Measurements from ENCODE around the gene FAM187B.

Gene FAM187B

DNA sequence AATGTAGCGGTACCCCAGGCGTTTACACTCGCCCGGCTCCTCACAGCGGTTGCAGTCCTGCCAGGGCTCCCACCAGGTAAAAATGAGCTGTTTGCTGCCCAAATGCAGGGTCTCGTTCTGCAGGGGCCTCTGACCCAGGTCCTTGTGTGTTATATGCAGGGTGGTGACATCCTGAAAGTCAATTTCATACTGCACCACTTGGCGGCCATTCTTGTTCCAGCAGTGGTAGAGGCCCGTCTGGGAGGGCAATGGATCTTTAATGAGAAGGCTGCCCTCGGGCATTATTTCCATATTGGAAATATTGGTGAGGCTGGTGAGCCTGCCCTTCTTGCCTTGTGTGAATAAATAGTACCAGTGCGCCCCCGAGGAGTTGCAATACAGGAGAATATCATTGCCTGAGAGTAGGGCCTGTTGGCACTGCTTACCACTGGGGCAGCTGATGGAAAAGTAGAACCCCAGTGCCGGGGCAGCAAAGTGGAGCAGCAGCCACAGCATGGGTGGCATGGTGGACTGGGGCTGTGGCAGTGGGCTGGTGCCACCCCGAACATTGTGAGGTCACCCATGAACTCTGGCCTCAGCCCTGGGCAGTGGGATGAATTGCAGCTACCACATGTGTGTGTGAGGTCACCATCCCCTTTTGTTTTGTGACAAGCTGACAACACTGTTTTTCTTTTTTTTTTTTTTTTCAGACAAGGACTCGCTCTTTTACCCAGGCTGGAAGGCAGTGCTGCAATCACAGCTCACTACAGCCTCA lies at the start of gene FAM187B:
TSS of gene FAM187B (minus strand) at position 563 of the 754 bp plus-strand sequence. CDS start at position 504, 59 bp downstream.
- Mint-ChIP-seq H3K4me3 (no peak within 1 kb of the TSS), H3K36me3 (no peaks in the 10 kb centered on the region), H3K4me1 (peaks cover 20% of the 10 kb centered on the region), H3K9me3 (no peaks in the 10 kb centered on the region), H3K27me3 (no peaks in the 10 kb centered on the region), H3K27ac (no peak within 1 kb of the TSS)
- no peak for ATAC-seq

DNA sequence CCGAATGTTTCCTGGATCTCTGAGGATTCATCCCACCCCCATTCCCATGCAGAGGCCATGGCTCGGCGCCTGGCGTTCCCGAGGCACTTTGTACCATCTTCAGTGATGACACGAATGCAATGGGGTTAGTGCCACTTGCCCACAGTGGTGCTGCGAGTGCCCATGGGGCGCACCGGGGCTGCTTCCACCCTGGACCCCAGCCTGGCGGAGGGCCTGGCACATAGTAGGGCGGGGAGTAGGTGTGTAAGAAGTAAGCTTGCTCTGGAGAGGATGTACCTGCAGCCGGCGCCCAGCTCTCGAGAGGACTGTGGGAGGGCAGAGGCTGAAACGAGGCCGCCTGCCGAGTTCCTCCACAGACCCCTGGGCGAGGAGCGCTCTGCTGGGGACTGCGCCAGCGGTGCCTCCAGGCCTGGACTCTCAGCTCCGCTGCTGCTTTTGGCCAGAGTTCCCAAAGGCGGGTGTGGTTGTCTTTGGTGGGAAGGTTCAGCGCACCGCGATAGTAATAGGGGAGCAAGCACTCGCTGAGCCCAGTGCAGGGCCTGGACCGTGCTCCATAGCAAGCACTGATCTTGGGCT lies 48.3 kb upstream of the FAM187B start:
- H3K27me3 Mint-ChIP-seq = no peaks in the 10 kb centered on the region
- H3K4me3 Mint-ChIP-seq = no peak overlapping the region
- H3K27ac Mint-ChIP-seq = peak overlapping the region; percentile 45
- ATAC-seq = no peak
- peaks cover 64% of the 10 kb centered on the region for H3K36me3 Mint-ChIP-seq
- H3K4me1 Mint-ChIP-seq = peaks cover 61% of the 10 kb centered on the region
- H3K9me3 Mint-ChIP-seq = no peaks in the 10 kb centered on the region

DNA sequence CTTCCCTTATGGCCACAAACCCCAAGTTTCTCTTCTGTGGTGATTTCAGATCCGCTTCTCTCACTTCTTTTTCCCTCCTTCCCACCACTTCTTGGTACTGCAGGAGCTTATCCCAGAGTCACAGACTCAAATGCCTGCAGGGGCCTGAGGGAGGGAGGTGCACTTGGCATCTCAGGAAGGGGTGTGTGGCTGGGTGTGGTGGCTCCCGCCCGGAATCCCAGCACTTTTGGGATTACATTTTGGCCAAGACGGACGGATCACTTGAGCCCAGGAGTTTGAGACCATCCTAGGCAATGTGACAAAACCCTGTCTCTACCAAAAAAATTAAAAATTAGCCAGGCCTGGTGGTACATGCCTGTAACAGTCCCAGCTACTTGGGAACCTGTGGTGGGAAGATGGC lies 45.8 kb upstream of the FAM187B start:
- H3K27ac Mint-ChIP-seq = peak overlapping the region; percentile 75
- ATAC-seq = no peak

DNA sequence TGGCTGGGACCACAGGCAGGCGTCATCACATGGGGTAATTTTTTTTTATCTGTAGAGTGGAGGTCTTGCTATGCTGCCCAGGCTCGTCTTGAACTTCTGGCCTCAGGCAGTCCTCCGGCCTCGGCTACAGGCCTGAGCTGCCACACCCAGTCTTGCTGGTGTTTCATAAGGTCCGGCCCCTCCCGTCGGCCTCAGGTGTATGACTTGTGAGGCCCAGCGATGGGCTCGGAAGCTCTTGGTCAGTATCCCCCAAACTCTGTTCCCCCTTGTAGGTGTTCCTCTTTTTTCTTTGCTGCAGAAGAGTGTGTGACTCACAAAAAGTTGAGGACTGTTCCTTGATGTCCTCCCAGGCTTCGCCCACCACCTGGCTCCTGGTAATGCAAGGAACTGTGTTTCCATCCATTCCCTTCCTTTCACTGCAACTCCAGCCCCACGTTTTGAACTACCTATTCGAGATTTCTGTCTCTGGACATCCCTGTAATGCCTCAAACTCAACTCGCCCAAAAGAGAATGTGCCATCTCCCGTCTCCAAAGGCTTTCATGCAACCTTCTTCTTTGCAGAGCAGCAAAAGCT lies 45.2 kb upstream of the FAM187B start:
- no peak for ATAC-seq
- Mint-ChIP-seq H3K4me1 (peaks cover 52% of the 10 kb centered on the region), H3K36me3 (peaks cover 68% of the 10 kb centered on the region), H3K27ac (peak overlapping the region; percentile 75), H3K4me3 (no peak overlapping the region), H3K27me3 (no peaks in the 10 kb centered on the region), H3K9me3 (no peaks in the 10 kb centered on the region)

More for the DNA sequence above, 45.8 kb upstream of the FAM187B start:
- Mint-ChIP-seq H3K4me3 (no peak overlapping the region), H3K27me3 (no peaks in the 10 kb centered on the region), H3K36me3 (peaks cover 74% of the 10 kb centered on the region), H3K4me1 (peaks cover 55% of the 10 kb centered on the region), H3K9me3 (no peaks in the 10 kb centered on the region)

DNA sequence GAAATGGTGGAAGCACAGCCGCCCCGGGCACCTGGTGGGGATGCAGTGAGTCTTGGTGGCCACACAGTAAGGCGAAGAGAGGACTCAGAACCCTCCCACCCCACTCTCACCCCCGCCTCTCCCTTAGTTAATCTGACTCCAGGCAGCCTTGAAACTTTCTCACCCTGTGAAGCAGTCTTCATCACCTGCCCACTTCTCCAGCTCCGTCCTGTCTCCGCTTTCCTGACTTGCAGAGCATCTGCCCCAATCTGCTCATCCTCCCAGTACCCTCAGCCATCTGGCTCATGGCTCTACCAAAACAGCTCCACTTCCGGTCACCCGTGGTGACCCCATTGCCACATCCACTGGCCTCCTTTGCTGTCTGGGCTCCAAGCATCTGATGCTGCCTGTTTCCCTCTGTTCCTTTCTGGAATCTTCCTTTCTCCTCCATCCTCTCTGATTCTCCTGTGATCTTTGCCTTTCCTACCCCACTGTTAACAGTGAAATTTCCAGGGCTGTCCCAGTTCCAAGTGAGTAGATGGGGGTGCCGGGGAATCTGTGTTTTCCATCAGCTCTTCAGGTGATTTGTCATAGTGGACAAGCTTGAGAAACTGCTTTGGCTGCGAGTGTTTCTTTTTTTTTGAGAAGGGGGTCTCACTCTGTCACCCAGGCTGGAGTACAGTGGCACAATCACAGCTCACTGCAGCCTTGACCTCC lies 44.6 kb upstream of the FAM187B start:
- Mint-ChIP-seq H3K27ac (peak overlapping the region; percentile 75), H3K27me3 (no peaks in the 10 kb centered on the region), H3K36me3 (peaks cover 65% of the 10 kb centered on the region), H3K4me1 (peaks cover 52% of the 10 kb centered on the region), H3K9me3 (no peaks in the 10 kb centered on the region), H3K4me3 (no peak overlapping the region)
- no peak for ATAC-seq

DNA sequence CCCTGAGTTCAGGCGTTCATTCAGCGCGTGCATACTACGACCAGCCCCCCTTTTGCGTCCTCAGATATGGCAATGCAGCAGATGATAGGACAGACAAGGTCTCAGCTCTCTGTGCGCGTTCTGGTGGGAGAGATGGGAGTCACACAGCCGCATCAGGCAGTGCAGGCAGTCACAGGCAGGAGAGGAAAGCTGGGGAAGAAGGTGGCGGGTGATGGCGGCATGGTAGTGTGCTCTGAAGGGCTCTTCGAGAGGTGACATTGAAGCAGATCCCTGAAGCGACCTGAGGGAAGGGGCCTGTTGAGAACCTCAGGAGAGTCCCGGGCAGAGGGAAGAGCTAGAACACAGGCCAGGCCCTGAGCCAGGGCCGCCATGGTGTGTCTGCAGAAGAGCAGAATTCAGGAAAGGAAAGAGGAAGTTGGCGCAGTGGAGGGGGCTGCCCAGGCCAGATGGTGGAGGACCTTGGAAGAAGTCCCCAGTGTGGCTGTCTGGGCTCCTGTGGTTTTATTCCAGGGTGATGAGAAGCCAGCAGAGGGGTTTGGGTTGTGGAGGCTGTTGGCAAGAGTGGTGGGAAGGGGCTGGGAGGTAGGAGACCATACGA lies 43.7 kb upstream of the FAM187B start:
- H3K36me3 Mint-ChIP-seq = peaks cover 62% of the 10 kb centered on the region
- peak overlapping the region; percentile 35 for H3K4me3 Mint-ChIP-seq
- peaks cover 53% of the 10 kb centered on the region for H3K4me1 Mint-ChIP-seq

DNA sequence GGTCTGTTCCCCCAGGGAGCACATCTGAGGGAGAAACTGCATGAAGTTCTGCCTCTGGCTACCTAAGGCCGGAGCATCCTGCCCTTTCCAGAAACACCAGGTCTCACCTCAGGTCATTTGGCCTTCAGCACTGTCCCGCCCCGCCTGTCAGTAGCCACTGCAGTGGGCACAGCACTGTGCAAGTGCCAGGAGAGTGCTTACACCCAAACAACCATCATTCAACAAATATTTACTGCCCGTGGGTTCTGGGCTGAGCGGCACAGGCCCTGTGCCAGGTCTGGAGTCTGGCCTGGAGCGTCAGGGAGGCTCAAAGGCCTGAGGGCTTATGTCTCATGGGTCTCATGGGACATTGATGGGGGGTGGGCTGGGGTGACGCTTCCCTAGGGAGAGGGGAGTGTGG lies 43.0 kb upstream of the FAM187B start:
- H3K4me1 Mint-ChIP-seq = peaks cover 55% of the 10 kb centered on the region
- H3K4me3 Mint-ChIP-seq = peak overlapping the region; percentile 2
- peak overlapping the region; percentile 75 for H3K27ac Mint-ChIP-seq
- peaks cover 56% of the 10 kb centered on the region for H3K36me3 Mint-ChIP-seq
- H3K27me3 Mint-ChIP-seq = no peaks in the 10 kb centered on the region
- no peaks in the 10 kb centered on the region for H3K9me3 Mint-ChIP-seq
- no peak for ATAC-seq

More for the DNA sequence above, 43.7 kb upstream of the FAM187B start:
- Mint-ChIP-seq H3K27ac (peak overlapping the region; percentile 75), H3K27me3 (no peaks in the 10 kb centered on the region), H3K9me3 (no peaks in the 10 kb centered on the region)
- no peak for ATAC-seq

DNA sequence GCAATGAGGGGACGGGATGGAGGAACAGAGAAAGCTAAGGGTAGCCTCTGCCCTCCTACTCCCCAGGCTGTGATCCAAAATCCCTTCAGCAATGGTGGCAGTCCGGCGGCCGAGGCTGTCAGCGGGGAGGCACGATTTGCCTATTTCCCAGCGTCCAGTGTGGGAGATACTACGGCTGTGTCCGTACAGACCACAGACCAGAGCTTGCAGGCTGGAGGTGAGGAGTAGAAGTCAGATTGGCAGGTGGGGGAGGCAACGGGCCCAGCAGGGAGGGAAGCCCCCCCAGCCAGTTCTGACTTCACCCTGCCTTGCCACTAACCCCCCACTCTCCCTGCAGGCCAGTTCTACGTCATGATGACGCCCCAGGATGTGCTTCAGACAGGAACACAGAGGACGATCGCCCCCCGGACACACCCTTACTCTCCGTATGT lies 41.9 kb upstream of the FAM187B start:
- Mint-ChIP-seq H3K36me3 (peaks cover 52% of the 10 kb centered on the region), H3K4me3 (peak overlapping the region; percentile 69)

DNA sequence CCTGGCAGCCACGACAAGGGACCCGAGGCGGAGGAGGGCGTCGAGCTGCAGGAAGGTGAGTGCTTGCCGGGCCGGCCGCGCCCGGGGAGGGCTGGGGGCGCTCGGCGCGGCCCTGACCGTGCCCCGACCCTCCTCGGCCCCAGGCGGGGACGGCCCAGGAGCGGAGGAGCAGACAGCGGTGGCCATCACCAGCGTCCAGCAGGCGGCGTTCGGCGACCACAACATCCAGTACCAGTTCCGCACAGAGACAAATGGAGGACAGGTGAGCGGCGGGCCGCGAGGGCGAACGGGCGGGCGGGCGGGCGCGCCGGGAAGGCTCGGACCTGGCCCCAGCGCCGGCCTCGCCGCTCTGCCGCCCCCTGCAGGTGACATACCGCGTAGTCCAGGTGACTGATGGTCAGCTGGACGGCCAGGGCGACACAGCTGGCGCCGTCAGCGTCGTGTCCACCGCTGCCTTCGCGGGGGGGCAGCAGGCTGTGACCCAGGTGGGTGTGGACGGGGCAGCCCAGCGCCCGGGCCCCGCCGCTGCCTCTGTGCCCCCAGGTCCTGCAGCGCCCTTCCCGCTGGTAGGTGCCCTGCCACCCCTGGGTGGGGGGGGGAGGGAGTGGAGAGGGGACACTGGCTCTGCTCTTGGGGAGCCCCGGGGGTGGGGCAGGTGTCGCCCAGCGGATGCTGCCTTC lies 41.0 kb upstream of the FAM187B start:
- ATAC-seq = peak; percentile 86
- Mint-ChIP-seq H3K9me3 (no peaks in the 10 kb centered on the region), H3K36me3 (peaks cover 44% of the 10 kb centered on the region), H3K27ac (peak overlapping the region; percentile 34), H3K4me1 (peaks cover 75% of the 10 kb centered on the region), H3K27me3 (no peaks in the 10 kb centered on the region), H3K4me3 (peak overlapping the region; percentile 69)

More for the DNA sequence above, 41.9 kb upstream of the FAM187B start:
- Mint-ChIP-seq H3K4me1 (peaks cover 66% of the 10 kb centered on the region), H3K27me3 (no peaks in the 10 kb centered on the region), H3K27ac (peak overlapping the region; percentile 1), H3K9me3 (no peaks in the 10 kb centered on the region)
- no peak for ATAC-seq

DNA sequence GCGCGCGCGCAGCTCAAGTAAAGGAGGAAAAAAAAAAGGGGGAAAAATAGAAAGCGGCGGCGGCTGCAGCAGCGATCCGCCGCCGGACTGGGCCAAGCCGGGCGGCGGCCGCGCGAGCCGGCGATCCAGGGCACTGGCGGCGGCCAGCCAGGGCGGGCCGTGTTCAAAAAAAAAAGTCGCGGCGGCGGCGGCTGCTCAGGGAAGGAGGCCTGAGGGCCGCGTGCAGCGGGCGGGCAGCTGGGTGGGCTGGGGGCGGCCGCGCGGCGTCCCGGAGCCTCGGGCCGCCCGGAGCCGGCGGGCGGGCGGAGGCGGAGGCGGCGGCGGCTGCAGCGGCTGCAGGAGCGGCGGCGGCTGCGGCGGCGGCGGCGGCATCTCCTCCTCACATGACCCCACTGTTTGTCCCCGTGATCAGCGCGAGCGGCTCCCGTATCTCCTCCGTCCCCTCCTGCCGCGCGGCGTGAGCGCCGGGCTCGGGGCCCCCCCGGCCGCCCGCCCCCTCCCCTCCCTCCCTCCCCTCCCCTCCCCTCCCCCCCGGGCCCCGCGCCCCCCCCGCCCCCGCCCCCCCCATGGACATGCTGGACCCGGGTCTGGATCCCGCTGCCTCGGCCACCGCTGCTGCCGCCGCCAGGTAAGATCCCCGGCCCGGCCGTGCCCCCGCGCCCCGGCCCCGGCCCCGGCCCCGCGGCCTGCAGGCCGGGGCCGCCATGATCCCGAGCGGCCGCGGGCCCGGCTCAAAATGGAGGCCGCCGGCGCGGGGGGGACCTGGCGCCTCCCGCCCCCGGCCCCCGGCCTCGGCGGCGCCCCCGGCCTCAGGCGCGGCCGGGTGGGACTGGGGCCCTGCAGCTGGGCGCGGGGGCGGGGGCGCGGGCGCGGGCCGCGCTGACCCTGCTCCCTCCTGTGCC lies 40.2 kb upstream of the FAM187B start, which contains the start of gene USF2:
TSS of gene USF2 (plus strand) at position 427 of the 902 bp plus-strand sequence. CDS start at position 567, 140 bp downstream.
- Mint-ChIP-seq H3K4me1 (peaks cover 75% of the 10 kb centered on the region), H3K4me3 (peak within 1 kb of the TSS; percentile 95), H3K27me3 (no peaks in the 10 kb centered on the region), H3K36me3 (peaks cover 36% of the 10 kb centered on the region), H3K9me3 (no peaks in the 10 kb centered on the region), H3K27ac (peak within 1 kb of the TSS; percentile 98)
- peak; percentile 40 for ATAC-seq

DNA sequence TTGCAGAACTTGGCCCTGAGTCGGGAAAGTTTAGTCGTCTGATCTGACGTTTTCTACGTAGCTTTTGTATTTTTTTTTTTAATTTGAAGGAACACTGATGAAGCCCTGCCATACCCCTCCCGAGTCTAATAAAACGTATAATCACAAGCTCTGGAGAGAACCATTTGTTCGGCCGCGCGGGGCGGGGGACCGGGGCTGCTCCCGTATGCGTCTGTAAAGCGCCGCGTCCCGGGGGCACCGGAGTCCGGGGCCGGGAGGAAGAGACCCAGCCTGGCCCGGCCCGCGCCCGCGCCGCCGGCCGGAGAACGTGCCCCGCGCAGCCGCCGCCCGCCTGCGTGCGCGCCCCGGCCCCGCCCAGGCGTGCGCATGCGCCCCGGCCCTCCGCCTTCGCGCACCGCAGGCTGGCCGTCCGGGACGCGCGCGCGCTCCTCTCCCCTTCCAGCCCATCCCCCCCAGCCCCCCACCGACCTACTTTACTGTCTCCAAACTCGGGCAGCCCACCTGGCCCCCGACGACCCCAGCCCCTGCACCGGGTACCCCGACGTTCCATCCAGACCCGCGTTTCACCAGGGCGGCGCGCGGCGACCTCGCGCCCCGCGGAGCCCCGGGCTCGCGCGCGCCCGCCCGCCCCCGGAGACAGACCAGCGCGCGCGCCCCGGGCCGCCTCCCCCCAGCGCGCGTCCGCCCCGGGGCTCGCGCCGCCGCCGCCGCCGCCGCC lies 39.4 kb upstream of the FAM187B start:
- H3K9me3 Mint-ChIP-seq = no peaks in the 10 kb centered on the region
- peak overlapping the region; percentile 98 for H3K27ac Mint-ChIP-seq
- no peaks in the 10 kb centered on the region for H3K27me3 Mint-ChIP-seq
- H3K4me3 Mint-ChIP-seq = peak overlapping the region; percentile 95
- peaks cover 68% of the 10 kb centered on the region for H3K4me1 Mint-ChIP-seq
- peak; percentile 76 for ATAC-seq
- H3K36me3 Mint-ChIP-seq = peaks cover 28% of the 10 kb centered on the region

DNA sequence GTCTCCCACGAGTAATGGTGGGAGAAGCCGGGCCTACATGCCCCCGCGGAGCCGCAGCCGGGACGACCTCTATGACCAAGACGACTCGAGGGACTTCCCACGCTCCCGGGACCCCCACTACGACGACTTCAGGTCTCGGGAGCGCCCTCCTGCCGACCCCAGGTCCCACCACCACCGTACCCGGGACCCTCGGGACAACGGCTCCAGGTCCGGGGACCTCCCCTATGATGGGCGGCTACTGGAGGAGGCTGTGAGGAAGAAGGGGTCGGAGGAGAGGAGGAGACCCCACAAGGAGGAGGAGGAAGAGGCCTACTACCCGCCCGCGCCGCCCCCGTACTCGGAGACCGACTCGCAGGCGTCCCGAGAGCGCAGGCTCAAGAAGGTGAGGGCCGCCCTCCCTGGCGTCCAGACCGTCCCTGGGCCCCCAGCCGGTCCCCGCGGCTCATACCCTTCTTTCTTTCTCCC lies 38.8 kb upstream of the FAM187B start:
- Mint-ChIP-seq H3K9me3 (no peaks in the 10 kb centered on the region), H3K27me3 (no peaks in the 10 kb centered on the region), H3K36me3 (peaks cover 28% of the 10 kb centered on the region), H3K27ac (peak overlapping the region; percentile 98), H3K4me1 (peaks cover 65% of the 10 kb centered on the region), H3K4me3 (peak overlapping the region; percentile 95)
- peak; percentile 14 for ATAC-seq

Data from stimulated activated memory B cell treated with anti-CD40 and anti-IgM and Interleukin-4, amounts not matched to agents 10 μg/mL and 1 μg/mL and 100 μg/mL, for 72 hours (primary cell).